Keratinocyte (primary cell): ENCODE measurements around the gene RBM3. TPM values are rescaled to one million over a fixed set of nuclear protein-coding genes. Genes with fewer than 3 reads are reported as not detected.

Experiments used
- DNase-seq: peaks from one replicate; pipeline ENCODE4 v3.0.0-alpha.2; 2011; ENCODE audit warnings: low read depth, missing footprints, low spot score
- FAIRE-seq: peaks from 2 replicates; lab custom pipeline; 2011; peaks lifted over from hg19 to GRCh38; lab: Jason Lieb, UNC
- H2AFZ ChIP-seq: 2 replicates; pipeline ENCODE4 v1.6.0; 2012; ENCODE audit warnings: low read length, control low read depth, inconsistent platforms; ENCODE audit not compliant: control insufficient read depth
- H3K27ac ChIP-seq: 2 replicates; pipeline ENCODE4 v1.5.1; 2011; ENCODE audit warnings: low read length; ENCODE audit not compliant: control insufficient read depth, insufficient read depth
- H3K27me3 ChIP-seq: 3 replicates; pipeline ENCODE4 v1.6.0; 2011; ENCODE audit warnings: low read length; ENCODE audit not compliant: control insufficient read depth, insufficient read depth; ENCODE audit errors: extremely low read depth
- H3K36me3 ChIP-seq, 2 experiments: 2 replicates in 1 of 2; 3 replicates in 1 of 2; pipeline ENCODE4 v1.5.1; 2011; ENCODE audit warnings: low read length in 2 of 2, mild to moderate bottlenecking in 1 of 2; ENCODE audit not compliant: control insufficient read depth in 2 of 2, insufficient read depth in 2 of 2; ENCODE audit errors: extremely low read depth in 1 of 2
- H3K4me1 ChIP-seq: 3 replicates; pipeline ENCODE4 v1.5.1; 2011; ENCODE audit warnings: low read length; ENCODE audit not compliant: control insufficient read depth, insufficient read depth; ENCODE audit errors: extremely low read depth
- H3K4me2 ChIP-seq: 3 replicates; pipeline ENCODE4 v1.6.0; 2011; ENCODE audit warnings: low read depth, low read length; ENCODE audit not compliant: control insufficient read depth, insufficient read depth; ENCODE audit errors: extremely low read depth
- H3K4me3 ChIP-seq, 3 experiments: fragments of 200-600 bp in 1 of 3; sonication (generic) in 1 of 3; 2 replicates in 2 of 3; 3 replicates in 1 of 3; pipeline ENCODE4 v1.5.1; 2011 to 2016; ENCODE audit warnings: low read length in 3 of 3, mild to moderate bottlenecking in 3 of 3, control low read depth in 2 of 3, inconsistent platforms in 1 of 3, low read depth in 1 of 3, mixed read lengths in 1 of 3, mixed run types in 1 of 3, moderate library complexity in 1 of 3; ENCODE audit not compliant: control insufficient read depth in 2 of 3, insufficient read depth in 2 of 3; ENCODE audit errors: extremely low read depth in 1 of 3
- H3K79me2 ChIP-seq: 2 replicates; pipeline ENCODE4 v1.6.0; 2012; ENCODE audit warnings: low read length; ENCODE audit not compliant: control insufficient read depth, insufficient read depth
- H3K9ac ChIP-seq: 3 replicates; pipeline ENCODE4 v1.6.0; 2011; ENCODE audit warnings: low read length; ENCODE audit not compliant: control insufficient read depth, insufficient read depth; ENCODE audit errors: extremely low read depth
- H3K9me1 ChIP-seq: 3 replicates; pipeline ENCODE4 v1.6.0; 2011; ENCODE audit warnings: low read length; ENCODE audit not compliant: control insufficient read depth, insufficient read depth; ENCODE audit errors: extremely low read depth
- H3K9me3 ChIP-seq: 2 replicates; pipeline ENCODE4 v1.5.1; 2012; ENCODE audit warnings: low read depth, low read length; ENCODE audit not compliant: control insufficient read depth
- H4K20me1 ChIP-seq: 3 replicates; pipeline ENCODE4 v1.6.0; 2011; ENCODE audit warnings: low read length; ENCODE audit not compliant: control insufficient read depth, insufficient read depth; ENCODE audit errors: extremely low read depth
- EZH2 ChIP-seq: IDR thresholded peaks from one replicate; pipeline ENCODE4 v1.6.1; 2012; ENCODE audit warnings: inconsistent platforms, mild to moderate bottlenecking, low read length, moderate library complexity
- dilution Hi-C: fragments of 300-500 bp; cut with MboI; formaldehyde crosslinking; loops from one replicate; pipeline ENCODE4 v1.7.0; 2020; ENCODE audit warnings: low sequenced_read_pairs; ENCODE audit not compliant: extremely low pct_ligation_motif_present
- polyA plus RNA-seq, 5 experiments: library from polyadenylated mRNA; depleted of rRNA in 3 of 5; stranded (reverse) in 3 of 5; stranded (forward) in 1 of 5; unstranded in 1 of 5; fragments of >200 nt; gene quantifications; 1 replicate in 1 of 5; 2 replicates in 3 of 5; 3 replicates in 1 of 5; pipeline versions ENCODE4 v1.2.1 to v1.2.3, GENCODE V29; 2011 to 2012; ENCODE audit warnings: missing spikeins in 2 of 5, low read depth in 1 of 5, low replicate concordance in 1 of 5
- TF ChIP-seq, protein P1 (sequence below), 3 experiments: IDR thresholded peaks in 1 of 3; conservative IDR thresholded peaks in 1 of 3; optimal IDR thresholded peaks in 1 of 3; 2 replicates in 2 of 3; 3 replicates in 1 of 3; pipeline versions ENCODE3 to v1.5.1; 2011; ENCODE audit warnings: low read length in 3 of 3, mild to moderate bottlenecking in 3 of 3, moderate library complexity in 2 of 3, control low read depth in 1 of 3, inconsistent platforms in 1 of 3; ENCODE audit not compliant: insufficient read depth in 2 of 3; ENCODE audit errors: extremely low read depth in 1 of 3

RBM3 gene
- polyA plus RNA-seq, 1 donor (not counting 4 experiments of a cell fraction or from before 2014, with no cell fraction given): 327 TPM

DNA sequence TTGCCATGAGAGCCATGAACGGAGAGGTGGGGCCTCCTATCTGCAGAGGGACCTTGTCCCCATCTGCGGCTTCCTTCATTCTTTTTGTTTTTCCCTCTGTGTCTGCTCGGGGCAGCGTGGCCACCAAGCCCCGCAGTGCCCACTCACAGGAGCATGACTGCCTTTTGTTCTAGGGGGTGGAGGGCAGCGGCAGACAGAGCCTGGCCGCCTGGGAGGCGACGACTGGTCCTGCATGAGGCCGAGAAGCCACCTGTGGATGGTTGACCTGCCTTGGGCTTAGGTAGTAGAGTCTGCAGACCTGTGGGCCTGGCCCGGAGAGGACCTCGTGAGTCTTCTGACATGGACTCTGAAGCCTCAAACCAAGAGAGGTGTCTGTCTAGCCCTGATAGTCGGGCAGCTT is 1.4 kb downstream of the RBM3 start:
- FAIRE-seq: no peak
- Histone ChIP-seq H3K4me2 (peak overlapping the region; percentile 85), H2AFZ (no peak overlapping the region), H3K79me2 (peaks cover 20% of the 10 kb centered on the region), H3K4me3 (peak overlapping the region; percentile 60 to 92 (median 63)), H3K27me3 (no peaks in the 10 kb centered on the region), H4K20me1 (no peaks in the 10 kb centered on the region), H3K9ac (peak overlapping the region; percentile 98), H3K9me3 (no peaks in the 10 kb centered on the region), H3K27ac (peak overlapping the region; percentile 96), H3K36me3 (peaks cover 6 to 16% of the 10 kb centered on the region in 2 experiments), H3K4me1 (peaks cover 26% of the 10 kb centered on the region), H3K9me1 (no peaks in the 10 kb centered on the region)
- TF ChIP-seq, protein P1, sequence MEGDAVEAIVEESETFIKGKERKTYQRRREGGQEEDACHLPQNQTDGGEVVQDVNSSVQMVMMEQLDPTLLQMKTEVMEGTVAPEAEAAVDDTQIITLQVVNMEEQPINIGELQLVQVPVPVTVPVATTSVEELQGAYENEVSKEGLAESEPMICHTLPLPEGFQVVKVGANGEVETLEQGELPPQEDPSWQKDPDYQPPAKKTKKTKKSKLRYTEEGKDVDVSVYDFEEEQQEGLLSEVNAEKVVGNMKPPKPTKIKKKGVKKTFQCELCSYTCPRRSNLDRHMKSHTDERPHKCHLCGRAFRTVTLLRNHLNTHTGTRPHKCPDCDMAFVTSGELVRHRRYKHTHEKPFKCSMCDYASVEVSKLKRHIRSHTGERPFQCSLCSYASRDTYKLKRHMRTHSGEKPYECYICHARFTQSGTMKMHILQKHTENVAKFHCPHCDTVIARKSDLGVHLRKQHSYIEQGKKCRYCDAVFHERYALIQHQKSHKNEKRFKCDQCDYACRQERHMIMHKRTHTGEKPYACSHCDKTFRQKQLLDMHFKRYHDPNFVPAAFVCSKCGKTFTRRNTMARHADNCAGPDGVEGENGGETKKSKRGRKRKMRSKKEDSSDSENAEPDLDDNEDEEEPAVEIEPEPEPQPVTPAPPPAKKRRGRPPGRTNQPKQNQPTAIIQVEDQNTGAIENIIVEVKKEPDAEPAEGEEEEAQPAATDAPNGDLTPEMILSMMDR (optimal IDR thresholded peaks at IDR 0.05 in 1 of 3, IDR thresholded peaks at IDR 0.05 in 1 of 3, conservative IDR thresholded peaks at IDR 0.05 in 1 of 3; ENCODE audit: extremely low read depth in 1 of 3, insufficient read depth in 2 of 3, low read length in 3 of 3): no peak
- TF ChIP-seq EZH2: no peak
- dilution Hi-C loops: no loop called here
- DNase-seq: no peak

DNA sequence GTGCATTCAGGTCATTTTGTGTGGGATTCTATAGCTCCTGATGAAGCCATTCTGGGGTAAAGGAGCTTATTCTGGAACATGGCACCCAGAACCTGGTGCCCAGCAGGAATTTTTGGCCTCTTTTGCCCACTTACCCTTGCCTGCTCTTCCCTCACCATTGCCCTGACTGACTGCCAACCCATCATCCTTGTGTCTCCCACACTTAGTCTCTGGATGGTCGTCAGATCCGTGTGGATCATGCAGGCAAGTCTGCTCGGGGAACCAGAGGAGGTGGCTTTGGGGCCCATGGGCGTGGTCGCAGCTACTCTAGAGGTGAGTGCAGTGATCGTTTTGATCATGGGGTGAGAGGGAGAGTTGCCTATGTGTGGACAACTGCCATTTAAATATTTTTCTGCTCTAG is 1.8 kb downstream of the RBM3 start:
- H3K4me1 ChIP-seq: peaks cover 27% of the 10 kb centered on the region
- peak overlapping the region; percentile 98 for H3K9ac ChIP-seq
- H3K9me1 ChIP-seq: no peaks in the 10 kb centered on the region
- FAIRE-seq (no peak), DNase-seq (no peak)
- dilution Hi-C loops: no loop called here
- H3K4me3 ChIP-seq: peak overlapping the region; percentile 60 to 92 (median 63)
- peak overlapping the region; percentile 85 for H3K4me2 ChIP-seq
- no peak overlapping the region for H2AFZ ChIP-seq
- peaks cover 20% of the 10 kb centered on the region for H3K79me2 ChIP-seq
- H3K27me3 ChIP-seq: no peaks in the 10 kb centered on the region
- H4K20me1 ChIP-seq: no peaks in the 10 kb centered on the region
- peaks cover 6 to 16% of the 10 kb centered on the region in 2 experiments for H3K36me3 ChIP-seq
- TF ChIP-seq EZH2: no peak
- TF ChIP-seq, protein P1 (optimal IDR thresholded peaks at IDR 0.05 in 1 of 3, IDR thresholded peaks at IDR 0.05 in 1 of 3, conservative IDR thresholded peaks at IDR 0.05 in 1 of 3; ENCODE audit: extremely low read depth in 1 of 3, insufficient read depth in 2 of 3, low read length in 3 of 3): no peak
- no peaks in the 10 kb centered on the region for H3K9me3 ChIP-seq
- peak overlapping the region; percentile 96 for H3K27ac ChIP-seq
